OCI-M2 (cell line): ENCODE measurements around the gene CTR9.

Source experiments
- DNase-seq: peaks from one replicate; lab custom pipeline; 2025; ENCODE audit not compliant: unreplicated experiment; lab: John Stamatoyannopoulos, UW

Gene CTR9

DNA sequence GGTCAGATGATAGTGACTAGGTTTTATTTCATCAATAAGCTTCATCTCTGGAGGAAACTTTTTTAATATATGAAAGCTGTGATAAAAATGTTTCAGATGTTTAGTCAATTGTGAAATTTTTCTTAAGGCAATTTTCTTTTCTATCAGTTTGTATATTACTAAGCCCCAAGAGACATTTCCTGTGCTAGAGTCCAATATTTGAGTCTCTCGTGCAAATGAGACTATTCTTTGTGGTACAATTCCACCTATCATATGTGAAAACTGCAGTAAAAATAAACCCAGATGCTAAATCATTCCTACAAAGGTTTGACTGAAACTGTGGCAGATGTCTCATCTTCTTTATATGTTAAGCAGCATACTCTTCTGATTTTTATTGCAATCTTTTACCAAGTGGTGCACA is 28.0 kb downstream of the CTR9 start:
- DNase-seq: no peak

DNA sequence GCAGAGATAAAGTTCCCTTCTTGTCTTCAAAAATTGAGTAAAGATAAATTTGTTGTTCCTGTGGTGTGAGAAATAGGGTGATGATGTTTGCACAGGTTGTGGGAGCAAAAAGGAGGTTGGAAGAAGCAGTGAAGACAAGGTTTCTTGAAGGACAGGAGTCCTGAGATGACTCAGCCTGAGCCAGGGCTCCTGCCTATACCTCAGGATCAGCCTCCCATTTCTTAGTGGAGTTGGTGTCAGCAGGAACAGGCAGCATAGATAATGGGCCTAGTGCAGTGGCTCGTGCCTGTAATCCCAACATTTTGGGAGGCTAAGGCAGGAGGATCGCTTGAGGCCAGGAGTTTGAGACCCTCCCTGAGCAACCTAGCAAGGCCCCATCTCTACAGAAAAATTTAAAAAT is 29.0 kb downstream of the CTR9 start:
- no peak for DNase-seq

DNA sequence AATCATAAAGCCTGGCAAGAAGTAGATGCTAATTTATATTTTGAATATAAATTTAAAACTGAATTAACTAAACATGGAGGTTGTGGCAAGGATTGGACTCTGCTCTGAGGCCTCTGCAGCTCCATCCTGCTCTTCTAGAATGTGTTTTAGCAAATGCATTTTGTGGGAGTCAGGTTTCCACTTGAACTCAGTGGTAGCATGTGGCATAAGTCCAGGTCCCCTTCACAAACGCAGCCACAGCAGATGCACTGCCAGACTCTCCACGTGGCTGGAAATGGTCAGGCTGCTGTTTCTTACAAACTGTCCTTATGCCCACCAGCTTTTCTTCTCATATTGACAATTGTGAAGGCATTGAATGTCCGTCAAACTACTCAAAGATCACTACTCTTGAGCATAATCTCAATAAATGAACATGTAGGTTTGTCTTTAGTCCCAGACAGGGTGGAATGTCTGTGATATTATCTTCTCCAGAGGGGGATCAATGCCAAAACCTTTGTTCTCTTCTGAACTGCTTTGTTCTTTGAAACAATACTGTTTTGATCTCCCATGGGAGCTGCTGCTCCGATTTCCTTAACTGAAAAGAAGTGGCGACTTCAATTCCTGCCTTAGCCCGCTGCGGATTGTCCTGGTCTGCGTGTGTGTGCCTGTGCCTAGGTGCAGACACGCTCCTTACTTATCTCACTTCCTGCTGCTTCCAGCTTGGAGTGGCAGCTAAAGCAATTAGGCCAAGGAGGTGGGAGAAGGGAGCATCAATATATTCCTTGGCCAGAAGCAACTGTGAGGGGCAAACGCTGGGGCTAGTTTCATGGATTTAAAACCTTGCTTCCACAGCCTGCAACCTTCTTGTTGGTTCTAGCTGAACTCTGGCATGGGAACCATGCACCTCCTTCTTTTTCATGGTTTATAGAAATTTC is 33.4 kb downstream of the CTR9 start:
- no peak for DNase-seq

DNA sequence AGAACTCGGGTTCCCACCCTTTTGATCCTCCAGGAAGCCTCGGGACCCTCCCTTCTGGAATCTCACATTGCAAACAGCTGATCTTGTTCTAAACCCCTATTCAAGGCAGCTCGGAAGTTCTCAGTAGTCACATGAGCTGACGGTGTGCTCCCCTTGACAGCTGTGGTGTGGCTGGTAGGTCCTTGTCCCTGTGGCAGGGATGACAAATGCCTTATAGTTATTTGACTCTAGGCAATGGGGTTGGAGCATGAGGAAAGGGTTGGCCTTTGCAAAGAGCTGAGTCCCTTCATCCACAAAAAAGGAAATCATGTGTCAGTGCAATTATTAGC is 34.1 kb downstream of the CTR9 start:
- DNase-seq: no peak

DNA sequence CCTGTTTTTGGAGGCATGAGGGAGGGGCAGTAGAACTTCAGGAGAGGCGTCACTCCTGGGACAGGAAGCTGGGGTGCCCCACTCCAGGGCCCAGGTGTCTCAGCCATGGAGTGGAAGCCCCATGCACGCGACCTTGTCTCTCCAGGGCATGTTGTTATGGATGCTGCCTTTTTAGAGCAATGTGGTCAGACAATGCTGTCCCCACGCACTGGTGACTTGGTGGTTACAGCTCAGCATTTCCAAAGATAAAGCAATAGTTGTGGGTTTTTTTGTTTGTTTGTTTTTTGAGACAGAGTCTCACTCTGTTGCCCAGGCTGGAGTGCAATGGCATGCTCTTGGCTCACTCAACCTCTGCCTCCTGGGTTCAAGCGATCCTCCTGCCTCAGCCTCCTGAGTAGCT is 35.4 kb downstream of the CTR9 start:
- DNase-seq: no peak

DNA sequence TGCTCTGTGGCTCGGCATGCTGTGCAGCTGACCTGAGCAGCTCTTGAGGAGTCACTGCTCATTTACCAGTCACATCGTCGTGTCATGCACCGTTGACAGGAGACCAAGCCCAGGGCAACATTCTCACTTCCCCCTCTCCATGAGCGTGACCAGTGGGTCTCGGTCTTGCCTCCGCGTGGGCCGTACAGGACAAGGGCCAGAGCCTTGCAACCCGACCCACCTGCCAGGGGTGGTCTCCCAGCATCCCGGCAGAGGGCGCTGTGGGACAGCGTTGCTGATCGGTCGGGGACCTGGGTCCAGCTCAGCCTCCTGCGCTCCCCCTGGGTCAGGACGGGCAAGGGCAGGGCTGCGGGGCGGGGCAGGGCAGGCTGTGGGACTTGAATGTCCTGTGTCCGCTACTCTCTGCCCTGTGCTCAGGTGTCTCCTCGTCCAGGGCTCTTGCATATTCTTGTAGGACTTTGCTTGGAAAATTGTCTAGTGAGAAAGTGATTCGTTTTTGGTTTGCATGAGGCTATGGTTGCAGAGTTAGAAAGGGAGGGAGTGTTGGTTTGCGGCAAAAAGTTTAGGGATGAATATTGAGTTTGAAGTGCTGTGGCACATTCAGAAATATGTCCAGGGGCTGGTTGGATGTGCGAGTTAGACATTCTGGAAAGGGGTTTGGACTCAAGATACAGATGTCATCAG is 41.5 kb downstream of the CTR9 start:
- DNase-seq: peak; percentile 61

DNA sequence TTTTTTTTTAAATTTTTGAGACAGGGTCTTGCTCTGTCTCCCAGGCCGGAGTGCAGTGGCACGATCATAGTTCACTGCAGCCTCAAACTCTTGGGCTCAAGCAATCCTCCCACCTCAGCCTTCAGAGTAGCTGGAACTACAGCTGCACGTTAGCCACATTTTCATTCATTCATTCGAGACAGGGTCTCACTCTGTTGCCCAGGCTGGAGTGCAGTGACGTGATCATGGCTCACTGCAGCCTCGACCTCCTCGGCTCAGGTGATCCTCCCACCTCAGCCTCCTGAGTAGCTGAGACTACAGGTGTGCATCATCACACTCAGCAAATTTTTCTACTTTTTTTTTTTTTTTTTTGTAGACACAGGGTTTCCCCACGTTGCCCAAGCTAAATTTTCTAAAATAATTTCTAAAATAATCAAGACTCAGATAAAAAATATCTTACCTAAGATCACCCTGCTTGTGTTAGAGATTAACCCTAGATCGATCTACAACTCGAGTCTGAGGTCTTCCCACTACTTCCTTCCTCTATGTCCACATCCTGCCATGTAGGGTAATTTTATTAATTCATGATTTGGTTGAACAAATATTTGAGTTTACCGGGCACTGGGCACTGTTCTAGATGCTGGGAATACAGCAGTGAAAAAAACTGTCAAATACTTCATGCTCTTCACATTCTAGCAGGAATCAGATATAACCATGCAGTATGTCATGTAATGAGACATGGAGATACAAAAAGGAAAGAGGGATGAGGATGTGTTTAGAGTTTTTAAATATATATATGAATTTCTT is 42.6 kb downstream of the CTR9 start:
- no peak for DNase-seq

DNA sequence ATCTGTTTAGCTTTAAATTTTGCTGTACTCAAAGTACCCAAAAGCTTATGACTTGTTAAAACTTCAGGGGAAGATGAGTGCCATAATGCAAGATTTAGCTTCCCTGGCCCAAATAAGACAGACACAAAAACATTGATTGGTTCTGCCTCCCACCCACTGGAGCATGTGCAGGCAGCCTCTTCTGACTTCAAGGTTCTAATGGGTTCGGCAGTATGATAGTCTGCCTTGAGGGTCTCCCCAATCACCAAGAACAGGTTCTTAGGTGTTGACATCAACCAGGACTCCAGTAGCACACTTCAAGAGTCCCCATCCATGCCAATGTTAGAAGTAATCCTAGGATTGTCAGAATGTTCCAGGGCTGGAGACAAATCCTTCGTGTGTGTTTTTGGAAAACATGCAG is 45.1 kb downstream of the CTR9 start:
- DNase-seq: no peak

DNA sequence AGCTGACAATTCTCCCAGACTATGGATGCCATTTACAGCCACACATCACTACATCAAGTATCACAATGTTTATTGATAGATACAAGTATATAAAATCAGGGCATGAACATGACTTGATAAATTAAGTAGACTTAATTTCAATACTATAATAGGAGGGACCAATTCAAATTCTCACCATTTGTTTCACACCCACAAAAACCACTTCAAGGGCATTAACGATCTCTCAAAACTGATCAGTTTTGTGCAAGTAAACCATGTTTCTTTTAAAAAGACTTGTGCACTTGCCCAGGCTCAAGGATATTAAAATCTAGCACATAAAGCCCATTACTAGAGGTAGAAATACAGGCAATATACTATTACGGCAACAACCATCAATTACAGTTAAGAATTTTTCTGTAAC is 46.0 kb downstream of the CTR9 start:
- no peak for DNase-seq

DNA sequence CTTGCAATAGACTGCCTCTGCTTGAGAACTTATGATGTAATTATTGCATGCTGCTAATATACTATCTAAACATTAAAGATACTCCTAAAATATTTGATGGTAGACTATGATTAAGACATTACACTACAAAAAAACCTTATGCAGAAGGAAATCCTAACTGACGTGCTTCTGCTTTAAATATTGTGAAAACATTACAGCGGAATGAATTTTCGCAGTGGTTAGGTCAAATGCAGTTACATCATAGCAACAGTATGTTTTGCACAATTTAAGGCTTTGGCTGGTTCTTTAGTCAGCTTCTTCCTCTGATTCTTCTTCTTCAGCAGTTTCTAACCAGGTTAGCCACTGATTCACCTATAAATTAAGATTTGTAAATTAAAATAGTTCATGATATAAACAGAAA is 46.5 kb downstream of the CTR9 start:
- DNase-seq: no peak

DNA sequence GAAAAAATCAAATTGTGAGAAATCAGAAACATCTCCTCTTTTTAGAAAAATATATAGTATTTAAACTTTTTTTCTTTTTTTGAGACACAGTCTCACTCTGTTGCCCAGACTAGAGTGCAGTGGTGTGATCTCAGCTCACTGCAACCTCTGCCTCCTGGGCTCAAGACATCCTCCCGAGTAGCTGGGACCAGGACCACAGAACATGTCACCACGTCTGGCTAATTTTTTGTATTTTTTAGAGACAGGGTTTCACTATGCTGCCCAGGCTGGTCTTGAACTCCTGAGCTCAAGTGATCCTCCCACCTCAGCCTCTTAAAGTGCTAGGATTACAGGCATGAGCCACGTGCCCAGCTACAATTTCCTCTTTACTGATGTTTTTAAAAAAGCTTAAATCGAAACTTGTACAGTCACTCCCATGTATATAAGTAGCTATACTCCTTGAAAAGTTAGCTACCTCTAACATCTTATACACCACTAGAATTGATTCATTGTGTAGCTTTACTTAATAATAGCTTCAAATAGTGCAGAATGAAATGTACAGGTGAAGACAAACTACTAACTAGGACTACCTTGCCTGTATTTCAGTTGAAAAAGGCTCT is 47.4 kb downstream of the CTR9 start:
- DNase-seq: no peak

DNA sequence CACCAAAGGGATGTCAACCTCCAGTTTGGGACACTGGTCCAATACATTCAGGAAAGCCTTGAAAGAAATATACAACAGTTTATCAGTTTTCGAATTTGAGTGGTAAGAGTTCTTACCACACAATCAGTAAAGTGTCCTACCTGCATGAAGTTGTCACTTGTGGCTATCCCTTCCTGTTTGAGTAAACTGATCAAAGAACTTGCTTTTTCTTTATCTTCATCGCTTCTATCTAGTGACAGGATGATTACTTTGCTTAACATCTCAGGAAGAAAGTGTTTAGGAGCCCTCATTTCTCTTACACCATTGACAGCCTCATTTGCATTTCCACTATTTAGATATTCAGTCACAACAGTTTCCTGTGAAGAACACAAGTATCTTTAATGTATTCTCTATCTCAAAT is 49.2 kb downstream of the CTR9 start:
- DNase-seq: no peak

DNA sequence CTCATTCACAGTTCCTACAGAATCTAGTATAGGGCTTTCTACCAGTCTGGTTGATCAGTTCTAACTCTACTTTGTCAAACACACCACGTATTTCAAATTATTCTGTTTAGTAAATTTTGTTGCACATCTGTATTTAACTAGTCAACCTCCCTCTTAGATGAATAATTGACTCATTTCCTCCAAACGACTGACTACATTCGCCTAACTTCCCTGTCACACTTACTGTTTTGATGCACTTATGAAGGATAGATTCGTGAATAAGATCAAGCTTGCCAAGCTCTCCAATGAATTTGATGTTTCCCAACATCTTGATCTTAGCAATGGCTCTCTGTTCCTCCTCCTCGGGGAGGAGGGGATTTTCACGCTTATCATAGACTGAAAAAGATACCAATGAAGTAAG is 52.6 kb downstream of the CTR9 start:
- no peak for DNase-seq

DNA sequence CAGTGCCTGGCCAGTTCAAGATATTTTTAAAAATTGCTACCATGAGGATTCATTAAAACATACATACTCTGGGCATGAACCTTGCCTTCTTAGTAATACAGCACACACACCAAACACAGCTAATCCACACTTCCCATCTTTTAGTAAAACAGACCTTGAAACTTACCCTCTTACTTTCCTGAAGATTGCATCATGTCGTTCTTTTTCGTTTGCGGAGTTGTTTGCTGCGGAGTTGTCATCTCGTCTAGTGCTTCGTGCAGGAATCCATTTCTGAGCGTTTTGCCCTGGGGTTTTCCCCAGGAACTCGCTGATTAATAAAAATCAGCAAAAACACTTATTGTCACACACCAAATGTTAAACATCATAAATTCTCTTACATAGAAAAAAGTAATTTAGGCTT is 54.7 kb downstream of the CTR9 start:
- no peak for DNase-seq

DNA sequence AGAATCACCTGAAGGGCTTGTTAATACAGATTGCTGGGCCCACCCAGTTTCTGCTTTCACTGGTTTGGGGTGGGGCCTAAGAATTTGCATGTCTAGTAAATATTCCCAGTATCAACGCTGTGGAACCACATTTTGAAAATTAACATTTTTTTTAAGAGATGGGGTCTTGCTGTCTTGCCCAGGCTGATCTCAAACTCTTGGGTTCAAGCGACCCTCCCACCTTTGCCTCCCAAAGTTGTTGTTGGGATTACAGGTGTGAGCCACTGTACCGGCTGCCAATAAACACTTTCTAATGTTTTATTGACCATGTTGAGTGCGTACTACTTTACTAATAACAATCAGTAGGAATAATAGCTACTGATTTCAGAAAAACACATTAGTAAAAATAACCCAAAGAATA is 55.2 kb downstream of the CTR9 start:
- DNase-seq: no peak

DNA sequence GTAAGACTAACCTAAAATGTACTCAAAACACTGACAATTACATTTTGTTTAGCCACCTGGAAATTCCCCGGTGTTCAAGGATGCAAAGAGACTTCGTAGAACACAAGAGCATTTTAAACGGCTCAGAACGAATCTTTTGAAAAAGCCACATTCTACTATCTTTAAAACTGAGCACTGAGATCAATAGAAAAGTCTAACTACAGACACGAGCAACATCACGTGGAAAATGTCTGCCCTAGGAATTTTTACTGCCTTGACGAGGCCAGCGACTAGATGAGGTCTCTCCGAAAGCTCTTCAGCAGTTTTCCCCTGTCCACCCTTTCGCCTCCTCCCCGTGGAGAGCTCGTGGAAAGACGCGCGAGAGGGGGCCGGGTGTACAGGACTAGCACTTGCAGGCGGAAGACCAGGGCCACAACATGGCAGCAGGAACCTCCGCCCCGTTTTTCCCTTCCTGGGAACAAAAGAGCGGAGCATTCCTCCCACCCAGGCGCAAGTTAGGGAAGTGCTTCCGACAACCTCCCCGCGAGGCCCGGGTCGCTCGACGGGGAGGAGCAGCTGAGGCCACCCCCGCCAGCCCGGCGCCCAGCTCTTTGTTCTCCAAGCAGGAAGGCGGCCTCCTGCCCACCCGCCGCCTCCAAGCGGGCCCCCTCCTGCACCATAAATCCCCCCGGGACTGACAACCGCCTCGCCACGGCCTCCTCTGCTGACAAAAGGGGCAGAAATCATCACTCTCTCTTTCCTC is 56.6 kb downstream of the CTR9 start:
- no peak for DNase-seq

DNA sequence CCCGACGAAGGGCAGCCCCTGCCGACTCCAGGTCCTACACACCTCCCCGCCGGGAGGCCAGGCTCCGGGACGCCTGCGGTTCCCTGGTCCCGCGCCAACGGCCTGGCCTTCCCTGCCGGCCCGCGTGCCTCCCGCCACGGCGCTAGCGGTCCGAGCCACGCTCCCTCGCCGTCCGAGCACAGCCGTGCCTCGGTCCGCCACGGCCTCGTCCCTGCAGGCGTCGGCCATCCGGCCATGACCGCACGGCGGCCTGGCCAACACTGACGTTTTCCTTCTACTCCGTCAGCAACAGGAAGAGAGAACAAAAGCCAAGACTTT is 57.1 kb downstream of the CTR9 start:
- DNase-seq: no peak

DNA sequence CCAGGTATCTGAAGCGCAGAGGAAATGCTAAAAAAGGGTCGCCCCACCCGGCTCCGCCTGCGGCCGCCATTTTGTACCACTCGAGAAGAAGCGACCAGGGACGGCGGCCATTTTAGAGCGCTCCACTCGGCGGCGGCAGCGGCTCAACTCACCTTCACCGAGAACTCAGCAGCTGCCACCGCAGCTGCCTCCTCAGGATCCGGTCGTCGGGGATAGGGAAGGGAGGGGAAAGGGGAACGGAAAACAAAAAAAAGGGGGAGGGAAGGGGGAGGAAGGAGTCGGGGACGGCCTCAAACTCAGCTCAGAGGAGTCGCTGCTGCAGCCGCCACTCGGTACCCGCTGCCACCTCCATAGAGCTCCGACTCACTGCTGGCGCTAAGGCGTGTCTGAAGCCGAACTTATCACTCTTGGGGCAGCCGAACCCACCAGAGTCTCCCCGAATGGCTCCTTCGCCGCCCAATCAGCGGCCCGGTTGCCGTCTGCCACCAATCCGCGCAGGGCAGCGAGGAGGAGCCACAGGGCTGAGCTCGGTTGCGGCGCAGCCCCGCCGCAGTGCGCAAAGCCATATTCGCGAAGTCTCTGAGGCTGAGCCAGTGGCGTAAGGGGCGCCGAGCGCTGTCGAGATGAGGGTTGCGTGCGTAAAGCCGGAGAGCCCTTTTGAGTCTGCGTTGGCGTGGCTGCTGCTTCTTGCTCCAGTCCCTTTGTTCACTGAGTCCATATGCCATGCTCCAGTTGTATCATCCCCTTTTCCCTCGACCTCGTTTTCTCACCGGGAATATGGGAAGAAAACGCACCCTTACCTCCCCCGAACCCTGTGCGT is 57.7 kb downstream of the CTR9 start, which contains the start of gene EIF4G2:
EIF4G2 (minus strand) TSS at position 374 of the 820 bp plus-strand sequence.
- DNase-seq: peak; percentile 83

DNA sequence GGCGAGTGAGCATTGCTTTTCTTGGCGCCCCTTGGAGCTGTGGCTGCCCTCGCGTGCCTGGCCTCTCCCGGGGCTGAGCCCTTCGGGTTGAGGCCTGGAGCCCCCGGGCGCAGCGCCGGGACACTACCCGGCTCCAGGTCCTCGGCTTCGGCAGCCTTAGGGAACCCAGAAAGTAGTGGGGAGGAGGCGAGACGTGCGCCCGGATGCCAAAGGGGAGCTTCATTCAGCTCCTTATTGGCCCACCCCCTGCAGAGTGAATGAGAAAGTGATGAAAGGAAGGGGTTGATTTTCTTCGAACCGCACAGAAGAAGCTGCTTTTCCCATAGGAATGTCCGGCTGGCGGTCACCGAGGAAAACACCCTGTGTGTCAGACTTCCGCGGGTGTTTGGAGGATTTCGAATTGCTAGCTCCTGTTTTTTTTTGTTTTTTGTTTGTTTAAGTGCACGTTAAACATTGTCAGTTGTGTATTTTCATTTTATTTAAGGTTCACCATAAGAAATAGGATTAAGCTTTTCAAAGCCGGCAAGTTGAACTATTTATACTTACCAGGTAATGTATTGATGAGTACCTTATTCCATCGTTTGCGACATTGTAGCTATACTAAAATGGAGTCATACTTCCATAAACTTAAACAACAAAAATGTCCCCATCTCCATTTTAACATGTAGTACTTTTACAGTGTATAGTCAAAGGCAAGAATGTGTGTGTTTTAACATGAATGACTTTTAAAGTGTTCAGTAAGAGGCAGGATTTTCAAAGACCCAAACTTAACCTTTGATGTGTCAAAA is 58.5 kb downstream of the CTR9 start:
- DNase-seq: no peak
